ENCODE measurements around the gene THSD7B. TPM values are rescaled to one million over a fixed set of nuclear protein-coding genes. Genes with fewer than 3 reads are reported as not detected.

The THSD7B gene
- total and polyA plus RNA-seq, 10 donors: 0.02 to 0.17 (median 0.09) TPM; not detected in 7

DNA sequence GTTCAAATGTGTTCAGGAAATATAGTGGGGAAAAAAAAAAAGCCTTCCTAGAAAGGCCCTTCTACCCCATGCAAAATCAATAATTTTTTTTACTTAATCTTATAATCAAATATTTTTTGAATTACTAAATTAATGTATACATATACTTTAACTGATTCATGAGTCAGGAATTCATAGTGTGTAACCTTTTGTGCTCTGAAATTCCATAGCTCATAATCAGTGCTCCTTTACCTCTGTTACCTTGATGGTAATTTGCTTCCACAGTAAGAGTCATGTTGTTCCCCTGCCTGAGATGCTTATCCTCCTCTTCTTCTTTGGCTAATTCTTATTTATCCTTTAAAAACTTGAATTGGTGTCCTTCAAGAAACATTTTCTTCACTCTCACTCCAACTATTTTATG, 414.2 kb downstream of the THSD7B start:
- intact Hi-C loops (cut with DNase I; ENCODE audit: low total_unique reads): no loop called here
- no peak overlapping the region for H3K27ac ChIP-seq
- TF ChIP-seq POLR2A (IDR thresholded peaks at IDR 0.05) (no peak), POLR2AphosphoS5 (IDR thresholded peaks at IDR 0.05) (no peak)
- TF ChIP-seq, protein P1, sequence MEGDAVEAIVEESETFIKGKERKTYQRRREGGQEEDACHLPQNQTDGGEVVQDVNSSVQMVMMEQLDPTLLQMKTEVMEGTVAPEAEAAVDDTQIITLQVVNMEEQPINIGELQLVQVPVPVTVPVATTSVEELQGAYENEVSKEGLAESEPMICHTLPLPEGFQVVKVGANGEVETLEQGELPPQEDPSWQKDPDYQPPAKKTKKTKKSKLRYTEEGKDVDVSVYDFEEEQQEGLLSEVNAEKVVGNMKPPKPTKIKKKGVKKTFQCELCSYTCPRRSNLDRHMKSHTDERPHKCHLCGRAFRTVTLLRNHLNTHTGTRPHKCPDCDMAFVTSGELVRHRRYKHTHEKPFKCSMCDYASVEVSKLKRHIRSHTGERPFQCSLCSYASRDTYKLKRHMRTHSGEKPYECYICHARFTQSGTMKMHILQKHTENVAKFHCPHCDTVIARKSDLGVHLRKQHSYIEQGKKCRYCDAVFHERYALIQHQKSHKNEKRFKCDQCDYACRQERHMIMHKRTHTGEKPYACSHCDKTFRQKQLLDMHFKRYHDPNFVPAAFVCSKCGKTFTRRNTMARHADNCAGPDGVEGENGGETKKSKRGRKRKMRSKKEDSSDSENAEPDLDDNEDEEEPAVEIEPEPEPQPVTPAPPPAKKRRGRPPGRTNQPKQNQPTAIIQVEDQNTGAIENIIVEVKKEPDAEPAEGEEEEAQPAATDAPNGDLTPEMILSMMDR (IDR thresholded peaks at IDR 0.05 in 8 of 11, conservative IDR thresholded peaks at IDR 0.05 in 3 of 11): no peak

DNA sequence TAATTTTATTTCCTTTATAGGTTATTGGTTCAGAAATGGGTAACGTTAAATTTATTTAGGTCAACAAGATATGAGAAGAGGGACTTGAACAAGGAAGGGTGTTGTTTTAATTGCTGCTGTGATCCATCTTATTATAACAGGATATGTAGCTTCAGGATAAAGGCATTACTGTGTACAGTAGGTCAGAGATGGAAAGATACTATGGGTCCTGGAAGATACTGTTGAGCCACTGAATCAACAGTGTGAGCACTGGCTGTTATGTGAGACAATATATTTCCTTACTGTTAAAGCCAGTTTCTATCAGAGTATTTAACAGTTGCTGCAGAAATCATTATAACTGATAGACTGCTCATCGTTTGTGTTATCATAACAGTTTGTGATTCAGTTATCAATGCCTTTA, 414.7 kb downstream of the THSD7B start:
- Histone ChIP-seq H3K4me3 (no peak overlapping the region), H3K27ac (no peak overlapping the region), H3K27me3 (replicated peaks in 1 of 7) (no peaks in the 10 kb centered on the region), H3K9me3 (peaks cover 0 to 2% (median 0%) of the 10 kb centered on the region in 8 donors), H3K36me3 (no peaks in the 10 kb centered on the region), H3K4me1 (no peaks in the 10 kb centered on the region)
- intact Hi-C loops (cut with DNase I; ENCODE audit: low total_unique reads): no loop called here
- DNase-seq: no peak
- WGBS, 5 donors: 78 to 92% (median 89%) methylated on average over 2 of the region's 2 CpGs
- TF ChIP-seq POLR2A (IDR thresholded peaks at IDR 0.05) (no peak), POLR2AphosphoS5 (IDR thresholded peaks at IDR 0.05) (no peak)
- TF ChIP-seq, protein P1 (IDR thresholded peaks at IDR 0.05 in 8 of 11, conservative IDR thresholded peaks at IDR 0.05 in 3 of 11): no peak

More for the DNA sequence above, 414.2 kb downstream of the THSD7B start:
- Histone ChIP-seq H3K4me3 (no peak overlapping the region), H3K9me3 (no peaks in the 10 kb centered on the region), H3K27me3 (replicated peaks in 1 of 7) (no peaks in the 10 kb centered on the region), H3K36me3 (no peaks in the 10 kb centered on the region), H3K4me1 (no peaks in the 10 kb centered on the region)
- DNase-seq: no peak

DNA sequence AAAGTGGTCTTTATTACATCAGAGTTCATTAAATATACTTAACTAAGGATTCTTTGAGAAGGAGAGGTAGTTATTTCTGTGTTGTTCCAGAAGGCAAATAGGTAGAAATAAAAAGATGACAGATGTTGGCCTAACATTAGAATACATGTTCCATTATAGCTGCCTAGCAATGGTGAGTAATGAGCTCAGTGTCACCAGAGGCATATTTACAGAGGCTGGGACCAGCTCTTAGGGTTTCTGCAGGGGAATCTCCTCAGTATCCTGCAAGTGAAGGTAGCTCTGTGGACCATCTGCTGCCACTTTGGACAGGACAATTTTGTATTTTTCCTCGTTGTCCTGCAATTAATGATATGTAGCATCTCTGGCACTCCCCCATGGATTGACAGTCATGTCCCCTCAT, 416.0 kb downstream of the THSD7B start:
- Histone ChIP-seq H3K27ac (no peak overlapping the region), H3K4me3 (no peak overlapping the region), H3K4me1 (no peaks in the 10 kb centered on the region), H3K36me3 (no peaks in the 10 kb centered on the region), H3K9me3 (peaks cover 0 to 9% (median 2%) of the 10 kb centered on the region in 8 donors), H3K27me3 (replicated peaks in 1 of 7) (no peaks in the 10 kb centered on the region)
- no peak for DNase-seq
- 53 to 75% (median 63%) methylated on average over 1 of the region's 1 CpG for WGBS, 5 donors
- intact Hi-C loops (cut with DNase I; ENCODE audit: low total_unique reads): no loop called here
- TF ChIP-seq, protein P1 (IDR thresholded peaks at IDR 0.05 in 8 of 11, conservative IDR thresholded peaks at IDR 0.05 in 3 of 11): no peak
- TF ChIP-seq POLR2AphosphoS5 (IDR thresholded peaks at IDR 0.05): no peak

DNA sequence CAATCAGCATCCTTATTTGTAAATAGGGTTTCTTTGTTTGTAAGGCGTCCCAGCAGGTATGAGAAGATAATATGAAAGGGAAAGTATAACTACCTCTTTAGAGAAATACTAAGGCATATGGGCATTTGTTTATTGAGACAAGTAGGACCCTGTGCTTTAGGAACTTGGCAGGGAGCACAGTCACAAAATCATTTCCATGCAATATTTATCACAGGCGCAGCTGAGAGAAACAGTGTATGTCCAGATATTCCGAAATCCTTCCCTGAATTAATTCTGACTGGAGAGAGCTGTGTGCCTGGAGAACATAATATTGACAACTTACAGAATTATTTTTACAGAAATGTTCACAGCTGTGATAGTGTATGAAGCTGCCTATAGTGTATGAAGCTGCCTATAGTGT, 416.7 kb downstream of the THSD7B start:
- Histone ChIP-seq H3K36me3 (no peaks in the 10 kb centered on the region), H3K4me1 (no peaks in the 10 kb centered on the region), H3K4me3 (no peak overlapping the region), H3K27ac (no peak overlapping the region), H3K9me3 (peaks cover 0 to 9% (median 2%) of the 10 kb centered on the region in 8 donors), H3K27me3 (replicated peaks in 1 of 7) (no peaks in the 10 kb centered on the region)
- intact Hi-C loops (cut with DNase I; ENCODE audit: low total_unique reads): no loop called here
- TF ChIP-seq POLR2A (IDR thresholded peaks at IDR 0.05) (no peak), POLR2AphosphoS5 (IDR thresholded peaks at IDR 0.05) (no peak)
- TF ChIP-seq, protein P1 (IDR thresholded peaks at IDR 0.05 in 8 of 11, conservative IDR thresholded peaks at IDR 0.05 in 3 of 11): no peak
- WGBS, 5 donors: 60 to 94% (median 74%) methylated on average over 3 of the region's 3 CpGs
- no peak for DNase-seq

Data from spleen (tissue), 11 donors.